ENCODE data around the gene ACAP3. TPM values are rescaled to one million over a fixed set of nuclear protein-coding genes. Genes with fewer than 3 reads are reported as not detected.

ACAP3 gene
- total and polyA plus RNA-seq, 2 of the 4 experiments (the other 2 are of a cell fraction): 13.3 to 58.2 TPM

GRCh38 chr1:1343811-1344421 is 36.2 kb upstream of the ACAP3 start:
- H3K9ac ChIP-seq (ENCODE audit: low read depth, low read length): no peak overlapping the region
- H3K4ac ChIP-seq (ENCODE audit: low read depth, low read length): no peak overlapping the region
- H2BK20ac ChIP-seq (ENCODE audit: low read depth, low read length): no peak overlapping the region
- no peak overlapping the region for H2AFZ ChIP-seq (replicated peaks; ENCODE audit: low read length, poor library complexity)
- in situ Hi-C loops (cut with MboI; ENCODE audit: low sequenced_read_pairs) (no loop called here), dilution Hi-C loops (cut with HindIII; ENCODE audit: low sequenced_read_pairs, unreplicated experiment) (no loop called here), intact Hi-C loops (cut with micrococcal nuclease) (no loop called here)
- no peak overlapping the region for H3K56ac ChIP-seq (ENCODE audit: extremely low read depth, insufficient read depth, low read length)
- peaks cover 26% of the 10 kb centered on the region for H3K36me3 ChIP-seq (ENCODE audit: control insufficient read depth, insufficient read depth, low read length)
- no peaks in the 10 kb centered on the region for H3K27me3 ChIP-seq (ENCODE audit: control insufficient read depth, insufficient read depth, low read length)
- H2AK5ac ChIP-seq (ENCODE audit: low read depth, low read length): no peak overlapping the region; the same call in none of the 2 replicates
- H3K9me3 ChIP-seq (ENCODE audit: control insufficient read depth, insufficient read depth, low read length): no peaks in the 10 kb centered on the region
- no peak overlapping the region for H3K4me2 ChIP-seq (ENCODE audit: low read depth, low read length)
- H3K9me1 ChIP-seq (ENCODE audit: insufficient read depth, low read length): peaks cover 13% of the 10 kb centered on the region
- H4K8ac ChIP-seq (ENCODE audit: low read depth in 2 of 2, low read length in 2 of 2): no peak overlapping the region
- no peak overlapping the region for H2AK9ac ChIP-seq (replicated peaks; ENCODE audit: low read depth, low read length, poor library complexity)
- no peak overlapping the region for H4K5ac ChIP-seq (ENCODE audit: low read depth, low read length)
- no peak overlapping the region for H2BK5ac ChIP-seq (ENCODE audit: low read depth, low read length, poor library complexity, severe bottlenecking)
- ATAC-seq (ENCODE audit: low read depth): no peak
- no peak overlapping the region for H2BK15ac ChIP-seq (ENCODE audit: low read depth, low read length)
- BruUV-seq (replicated peaks): no TSS peak
- no peak overlapping the region for H3K27ac ChIP-seq (ENCODE audit: insufficient read depth, low read length)
- peaks cover 30% of the 10 kb centered on the region for H3K4me1 ChIP-seq (ENCODE audit: control insufficient read depth, insufficient read depth, low read length)
- H4K20me1 ChIP-seq (ENCODE audit: insufficient read depth, low read length): peaks cover 67% of the 10 kb centered on the region
- no peak overlapping the region for H3K23ac ChIP-seq (ENCODE audit: low read depth, low read length)
- DNase-seq: no peak
- H2BK120ac ChIP-seq (ENCODE audit: low read depth, low read length): no peak overlapping the region
- CTCF ChIA-PET: interaction anchor here (0.5 kb wide), 1 partner anchor 75 kb away, joined by 3 read pairs; no protein-coding TSS in a partner anchor
- H3K18ac ChIP-seq (ENCODE audit: low read depth, low read length): no peak overlapping the region
- TF ChIP-seq BHLHE40 (IDR thresholded peaks at IDR 0.05; ENCODE audit: low read depth, low read length): no peak
- TF ChIP-seq ELK1 (IDR thresholded peaks at IDR 0.05; ENCODE audit: borderline replicate concordance, low read depth, low read length): no peak
- TF ChIP-seq CHD1 (IDR thresholded peaks at IDR 0.05; ENCODE audit: low read depth, low read length): no peak
- TF ChIP-seq FOS (IDR thresholded peaks at IDR 0.05; ENCODE audit: low read depth, low read length): no peak
- no peak overlapping the region for H3K4me3 ChIP-seq (ENCODE audit: insufficient read depth, low read depth, low read length)
- POLR2A ChIA-PET (ENCODE audit: unreplicated experiment): no interaction called here
- WGBS, 2 experiments (ENCODE audit: extremely low coverage in 2 of 2, insufficient read length in 1 of 2): 87% methylated on average over 10 of the region's 24 CpGs; no CpG with 5 or more reads in 1 of the 2 experiments
- H3K79me1 ChIP-seq (ENCODE audit: low read depth in 1 of 2, low read length in 2 of 2): peaks cover 12 to 70% of the 10 kb centered on the region in 2 experiments
- H4K91ac ChIP-seq (ENCODE audit: insufficient read depth, low read depth, low read length): no peak overlapping the region
- H3K14ac ChIP-seq (replicated peaks; ENCODE audit: low read depth, low read length): no peak overlapping the region
